ENCODE results near the gene AIF1L. TPM values are rescaled to one million over a fixed set of nuclear protein-coding genes. Genes with fewer than 3 reads are reported as not detected.

AIF1L gene
- total RNA-seq, 2 experiments from 2014 or later = not detected

DNA sequence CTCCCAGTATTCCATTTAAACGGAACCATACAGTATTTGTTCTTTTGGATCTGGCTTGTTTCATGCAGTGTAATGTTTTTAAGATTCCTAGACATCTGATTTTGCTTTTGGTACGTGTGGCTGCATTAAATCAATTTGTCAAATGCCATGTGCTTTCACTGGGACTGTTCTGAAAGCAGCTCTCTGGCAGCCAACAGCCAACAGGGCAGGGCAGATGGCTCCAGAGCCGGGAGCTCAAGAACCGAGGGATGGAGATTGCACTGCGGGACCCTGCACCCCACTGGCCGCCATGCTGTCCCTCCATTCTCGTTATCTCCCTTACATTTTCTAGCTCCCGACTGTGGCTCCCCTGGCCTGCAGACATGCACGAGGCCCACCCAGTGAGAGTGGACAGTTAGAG is 33.4 kb upstream of the AIF1L start:
- intact Hi-C loops (cut with micrococcal nuclease; ENCODE audit: unreplicated experiment) = no loop called here
- no TSS peak for BruUV-seq (replicated peaks)
- no peaks in the 10 kb centered on the region for H3K4me1 ChIP-seq (ENCODE audit: insufficient read depth, low read length, poor library complexity, severe bottlenecking)
- CTCF ChIA-PET (ENCODE audit: unreplicated experiment) = no interaction called here
- TF ChIP-seq, protein P1, sequence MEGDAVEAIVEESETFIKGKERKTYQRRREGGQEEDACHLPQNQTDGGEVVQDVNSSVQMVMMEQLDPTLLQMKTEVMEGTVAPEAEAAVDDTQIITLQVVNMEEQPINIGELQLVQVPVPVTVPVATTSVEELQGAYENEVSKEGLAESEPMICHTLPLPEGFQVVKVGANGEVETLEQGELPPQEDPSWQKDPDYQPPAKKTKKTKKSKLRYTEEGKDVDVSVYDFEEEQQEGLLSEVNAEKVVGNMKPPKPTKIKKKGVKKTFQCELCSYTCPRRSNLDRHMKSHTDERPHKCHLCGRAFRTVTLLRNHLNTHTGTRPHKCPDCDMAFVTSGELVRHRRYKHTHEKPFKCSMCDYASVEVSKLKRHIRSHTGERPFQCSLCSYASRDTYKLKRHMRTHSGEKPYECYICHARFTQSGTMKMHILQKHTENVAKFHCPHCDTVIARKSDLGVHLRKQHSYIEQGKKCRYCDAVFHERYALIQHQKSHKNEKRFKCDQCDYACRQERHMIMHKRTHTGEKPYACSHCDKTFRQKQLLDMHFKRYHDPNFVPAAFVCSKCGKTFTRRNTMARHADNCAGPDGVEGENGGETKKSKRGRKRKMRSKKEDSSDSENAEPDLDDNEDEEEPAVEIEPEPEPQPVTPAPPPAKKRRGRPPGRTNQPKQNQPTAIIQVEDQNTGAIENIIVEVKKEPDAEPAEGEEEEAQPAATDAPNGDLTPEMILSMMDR (conservative IDR thresholded peaks at IDR 0.05; ENCODE audit: low read length) = no peak
- TF ChIP-seq EZH2phosphoT487 (IDR thresholded peaks at IDR 0.05; ENCODE audit: borderline replicate concordance, low read depth, low read length) = no peak
- H3K9me3 ChIP-seq (ENCODE audit: low read length) = no peaks in the 10 kb centered on the region
- no peaks in the 10 kb centered on the region for H3K79me2 ChIP-seq (ENCODE audit: insufficient read depth, low read depth, low read length)
- POLR2A ChIA-PET = no interaction called here
- no peak overlapping the region for H3K4me2 ChIP-seq (ENCODE audit: low read length)
- H3K36me3 ChIP-seq (ENCODE audit: insufficient read depth, low read length) = no peaks in the 10 kb centered on the region
- no peaks in the 10 kb centered on the region for H3K9me2 ChIP-seq (ENCODE audit: insufficient read depth, low read length)
- no peak for DNase-seq (ENCODE audit: low spot score)
- no peak overlapping the region for H2AFZ ChIP-seq (ENCODE audit: low read length)
- no peak overlapping the region for H3K4me3 ChIP-seq (ENCODE audit: low read depth, low read length, poor library complexity, severe bottlenecking)
- H3K27ac ChIP-seq (ENCODE audit: low read depth, low read length, poor library complexity, severe bottlenecking) = no peak overlapping the region
- H4K20me1 ChIP-seq (ENCODE audit: insufficient read depth, low read length) = no peaks in the 10 kb centered on the region

DNA sequence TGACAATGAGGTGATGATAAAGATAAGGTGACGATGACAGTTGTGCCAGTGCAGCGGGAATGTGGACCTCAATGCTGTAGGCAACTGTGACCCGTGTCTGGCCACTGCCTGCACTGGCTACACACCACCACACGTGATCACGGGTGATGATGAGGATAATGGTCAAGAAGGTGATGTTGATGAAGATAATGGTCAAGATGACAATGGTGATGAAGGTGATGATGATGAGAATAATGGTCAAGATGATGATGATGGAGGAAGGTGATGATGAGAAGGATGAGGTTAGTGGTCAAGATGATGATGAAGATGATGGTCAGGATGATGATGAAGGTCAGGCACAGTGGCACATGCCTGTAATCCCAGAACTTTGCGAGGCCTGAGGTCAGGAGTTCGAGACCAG is 30.7 kb upstream of the AIF1L start:
- Histone ChIP-seq H3K9me2 (ENCODE audit: insufficient read depth, low read length) (no peaks in the 10 kb centered on the region), H3K4me2 (ENCODE audit: low read length) (no peak overlapping the region), H3K27ac (ENCODE audit: low read depth, low read length, poor library complexity, severe bottlenecking) (no peak overlapping the region), H3K36me3 (ENCODE audit: insufficient read depth, low read length) (no peaks in the 10 kb centered on the region), H3K9me3 (ENCODE audit: low read length) (no peaks in the 10 kb centered on the region), H3K4me3 (ENCODE audit: low read depth, low read length, poor library complexity, severe bottlenecking) (no peak overlapping the region), H3K79me2 (ENCODE audit: insufficient read depth, low read depth, low read length) (no peaks in the 10 kb centered on the region), H3K4me1 (ENCODE audit: insufficient read depth, low read length, poor library complexity, severe bottlenecking) (no peaks in the 10 kb centered on the region), H2AFZ (ENCODE audit: low read length) (no peak overlapping the region), H4K20me1 (ENCODE audit: insufficient read depth, low read length) (no peaks in the 10 kb centered on the region)
- TF ChIP-seq, protein P1 (conservative IDR thresholded peaks at IDR 0.05; ENCODE audit: low read length) = no peak
- no peak for TF ChIP-seq EZH2phosphoT487 (IDR thresholded peaks at IDR 0.05; ENCODE audit: borderline replicate concordance, low read depth, low read length)
- intact Hi-C loops (cut with micrococcal nuclease; ENCODE audit: unreplicated experiment) = no loop called here
- no peak for DNase-seq (ENCODE audit: low spot score)
- no TSS peak for BruUV-seq (replicated peaks)
- ChIA-PET CTCF (ENCODE audit: unreplicated experiment) (no interaction called here), POLR2A (no interaction called here)

GRCh38 chr9:131067625-131068024 is 28.7 kb upstream of the AIF1L start:
- no peak for DNase-seq (ENCODE audit: low spot score)
- BruUV-seq (replicated peaks) = no TSS peak
- Histone ChIP-seq H4K20me1 (ENCODE audit: insufficient read depth, low read length) (no peaks in the 10 kb centered on the region), H3K4me1 (ENCODE audit: insufficient read depth, low read length, poor library complexity, severe bottlenecking) (no peaks in the 10 kb centered on the region), H3K9me3 (ENCODE audit: low read length) (no peaks in the 10 kb centered on the region), H3K79me2 (ENCODE audit: insufficient read depth, low read depth, low read length) (no peaks in the 10 kb centered on the region), H3K27ac (ENCODE audit: low read depth, low read length, poor library complexity, severe bottlenecking) (no peak overlapping the region), H3K4me3 (ENCODE audit: low read depth, low read length, poor library complexity, severe bottlenecking) (no peak overlapping the region), H3K9me2 (ENCODE audit: insufficient read depth, low read length) (no peaks in the 10 kb centered on the region), H2AFZ (ENCODE audit: low read length) (no peak overlapping the region), H3K4me2 (ENCODE audit: low read length) (no peak overlapping the region), H3K36me3 (ENCODE audit: insufficient read depth, low read length) (no peaks in the 10 kb centered on the region)
- ChIA-PET POLR2A (no interaction called here), CTCF (ENCODE audit: unreplicated experiment) (no interaction called here)
- intact Hi-C loops (cut with micrococcal nuclease; ENCODE audit: unreplicated experiment) = no loop called here
- TF ChIP-seq, protein P1 (conservative IDR thresholded peaks at IDR 0.05; ENCODE audit: low read length) = no peak
- TF ChIP-seq EZH2phosphoT487 (IDR thresholded peaks at IDR 0.05; ENCODE audit: borderline replicate concordance, low read depth, low read length) = no peak

All from OCI-LY7 (cell line).